Measurements from ENCODE around the gene AGMO. TPM values are rescaled to one million over a fixed set of nuclear protein-coding genes. Genes with fewer than 3 reads are reported as not detected.

AGMO gene
- polyA plus RNA-seq, 1 donor from 2014 or later = not detected

DNA sequence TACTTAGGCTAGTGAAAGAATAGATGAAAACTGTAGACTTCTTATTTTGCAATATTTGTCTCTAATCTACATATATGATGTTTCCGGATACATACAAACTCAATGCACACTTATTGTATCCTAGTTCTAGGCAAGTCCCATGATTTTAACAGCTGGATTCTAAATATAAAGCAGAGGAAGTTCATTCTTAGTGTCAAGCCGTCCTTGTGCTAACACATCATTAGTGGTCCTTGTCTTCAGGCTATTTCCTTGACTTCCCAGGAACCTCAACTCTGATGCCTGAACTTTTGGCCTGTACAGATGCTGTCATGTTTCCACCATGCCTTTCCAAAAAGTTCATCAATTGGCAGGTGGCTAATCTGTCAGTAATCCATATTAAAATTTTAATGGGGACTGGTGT is 357.4 kb downstream of the AGMO start:
- TF ChIP-seq TAF1 (IDR thresholded peaks at IDR 0.05; ENCODE audit: low read depth) (no peak), MXI1 (conservative IDR thresholded peaks at IDR 0.05; ENCODE audit: poor library complexity, severe bottlenecking) (no peak), EP300 (conservative IDR thresholded peaks at IDR 0.05; ENCODE audit: poor library complexity, severe bottlenecking) (no peak), POLR2AphosphoS5 (IDR thresholded peaks at IDR 0.05) (no peak), SMC3 (conservative IDR thresholded peaks at IDR 0.05; ENCODE audit: poor library complexity) (no peak), RAD21 (conservative IDR thresholded peaks at IDR 0.05) (no peak), EZH2 (IDR thresholded peaks at IDR 0.05; ENCODE audit: borderline replicate concordance, insufficient read depth, low read length, poor library complexity, severe bottlenecking) (no peak)
- TF ChIP-seq, protein P1, sequence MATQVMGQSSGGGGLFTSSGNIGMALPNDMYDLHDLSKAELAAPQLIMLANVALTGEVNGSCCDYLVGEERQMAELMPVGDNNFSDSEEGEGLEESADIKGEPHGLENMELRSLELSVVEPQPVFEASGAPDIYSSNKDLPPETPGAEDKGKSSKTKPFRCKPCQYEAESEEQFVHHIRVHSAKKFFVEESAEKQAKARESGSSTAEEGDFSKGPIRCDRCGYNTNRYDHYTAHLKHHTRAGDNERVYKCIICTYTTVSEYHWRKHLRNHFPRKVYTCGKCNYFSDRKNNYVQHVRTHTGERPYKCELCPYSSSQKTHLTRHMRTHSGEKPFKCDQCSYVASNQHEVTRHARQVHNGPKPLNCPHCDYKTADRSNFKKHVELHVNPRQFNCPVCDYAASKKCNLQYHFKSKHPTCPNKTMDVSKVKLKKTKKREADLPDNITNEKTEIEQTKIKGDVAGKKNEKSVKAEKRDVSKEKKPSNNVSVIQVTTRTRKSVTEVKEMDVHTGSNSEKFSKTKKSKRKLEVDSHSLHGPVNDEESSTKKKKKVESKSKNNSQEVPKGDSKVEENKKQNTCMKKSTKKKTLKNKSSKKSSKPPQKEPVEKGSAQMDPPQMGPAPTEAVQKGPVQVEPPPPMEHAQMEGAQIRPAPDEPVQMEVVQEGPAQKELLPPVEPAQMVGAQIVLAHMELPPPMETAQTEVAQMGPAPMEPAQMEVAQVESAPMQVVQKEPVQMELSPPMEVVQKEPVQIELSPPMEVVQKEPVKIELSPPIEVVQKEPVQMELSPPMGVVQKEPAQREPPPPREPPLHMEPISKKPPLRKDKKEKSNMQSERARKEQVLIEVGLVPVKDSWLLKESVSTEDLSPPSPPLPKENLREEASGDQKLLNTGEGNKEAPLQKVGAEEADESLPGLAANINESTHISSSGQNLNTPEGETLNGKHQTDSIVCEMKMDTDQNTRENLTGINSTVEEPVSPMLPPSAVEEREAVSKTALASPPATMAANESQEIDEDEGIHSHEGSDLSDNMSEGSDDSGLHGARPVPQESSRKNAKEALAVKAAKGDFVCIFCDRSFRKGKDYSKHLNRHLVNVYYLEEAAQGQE (IDR thresholded peaks at IDR 0.05; ENCODE audit: borderline replicate concordance) = no peak
- TF ChIP-seq, protein P2, sequence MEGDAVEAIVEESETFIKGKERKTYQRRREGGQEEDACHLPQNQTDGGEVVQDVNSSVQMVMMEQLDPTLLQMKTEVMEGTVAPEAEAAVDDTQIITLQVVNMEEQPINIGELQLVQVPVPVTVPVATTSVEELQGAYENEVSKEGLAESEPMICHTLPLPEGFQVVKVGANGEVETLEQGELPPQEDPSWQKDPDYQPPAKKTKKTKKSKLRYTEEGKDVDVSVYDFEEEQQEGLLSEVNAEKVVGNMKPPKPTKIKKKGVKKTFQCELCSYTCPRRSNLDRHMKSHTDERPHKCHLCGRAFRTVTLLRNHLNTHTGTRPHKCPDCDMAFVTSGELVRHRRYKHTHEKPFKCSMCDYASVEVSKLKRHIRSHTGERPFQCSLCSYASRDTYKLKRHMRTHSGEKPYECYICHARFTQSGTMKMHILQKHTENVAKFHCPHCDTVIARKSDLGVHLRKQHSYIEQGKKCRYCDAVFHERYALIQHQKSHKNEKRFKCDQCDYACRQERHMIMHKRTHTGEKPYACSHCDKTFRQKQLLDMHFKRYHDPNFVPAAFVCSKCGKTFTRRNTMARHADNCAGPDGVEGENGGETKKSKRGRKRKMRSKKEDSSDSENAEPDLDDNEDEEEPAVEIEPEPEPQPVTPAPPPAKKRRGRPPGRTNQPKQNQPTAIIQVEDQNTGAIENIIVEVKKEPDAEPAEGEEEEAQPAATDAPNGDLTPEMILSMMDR (IDR thresholded peaks at IDR 0.05; ENCODE audit: poor library complexity, severe bottlenecking) = no peak
- Histone ChIP-seq H3K27ac (ENCODE audit: low read length) (no peak overlapping the region), H3K9ac (ENCODE audit: low read length) (no peak overlapping the region), H3K4me3 (ENCODE audit: low read length) (no peak overlapping the region), H4K20me1 (ENCODE audit: insufficient read depth) (no peaks in the 10 kb centered on the region), H3K9me3 (ENCODE audit: low read length) (no peaks in the 10 kb centered on the region), H3K36me3 (ENCODE audit: insufficient read depth, low read length) (no peaks in the 10 kb centered on the region), H3K79me2 (replicated peaks; ENCODE audit: insufficient read depth, low read length) (no peaks in the 10 kb centered on the region), H3F3A (ENCODE audit: insufficient read depth, low read length, poor library complexity, severe bottlenecking) (no peaks in the 10 kb centered on the region), H3K27me3 (ENCODE audit: insufficient read depth, low read depth, low read length) (no peaks in the 10 kb centered on the region), H3K9me2 (ENCODE audit: insufficient read depth, low read length) (no peaks in the 10 kb centered on the region), H3K4me2 (ENCODE audit: low read length) (no peak overlapping the region), H2AFZ (ENCODE audit: low read depth, low read length) (no peak overlapping the region)

DNA sequence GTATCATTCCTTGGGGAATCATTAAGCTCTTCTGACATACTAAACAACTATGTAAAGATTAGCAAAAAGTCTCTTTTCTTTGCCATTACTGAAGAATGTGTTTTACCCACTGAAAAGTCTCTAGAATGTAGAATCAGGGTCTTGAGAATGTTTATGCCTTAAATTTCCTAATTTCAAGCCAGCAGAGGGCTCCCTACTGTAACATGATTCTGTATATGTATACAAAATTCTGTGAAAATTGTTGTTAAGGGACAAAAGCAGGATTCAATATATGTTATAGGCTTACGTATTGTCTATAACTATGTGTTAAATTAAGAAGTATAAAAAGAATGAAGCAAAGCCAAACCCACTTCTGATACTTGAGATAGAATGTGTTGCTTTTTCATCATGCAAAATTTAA is 362.3 kb downstream of the AGMO start:
- no peaks in the 10 kb centered on the region for H3K79me2 ChIP-seq (replicated peaks; ENCODE audit: insufficient read depth, low read length)
- no peaks in the 10 kb centered on the region for H3K36me3 ChIP-seq (ENCODE audit: insufficient read depth, low read length)
- H3K27ac ChIP-seq (ENCODE audit: low read length) = no peak overlapping the region
- no peaks in the 10 kb centered on the region for H4K20me1 ChIP-seq (ENCODE audit: insufficient read depth)
- H3K9ac ChIP-seq (ENCODE audit: low read length) = no peak overlapping the region
- no peak overlapping the region for H3K4me2 ChIP-seq (ENCODE audit: low read length)
- H3K4me3 ChIP-seq (ENCODE audit: low read length) = no peak overlapping the region
- no peaks in the 10 kb centered on the region for H3K9me3 ChIP-seq (ENCODE audit: low read length)
- no peaks in the 10 kb centered on the region for H3K9me2 ChIP-seq (ENCODE audit: insufficient read depth, low read length)
- no peaks in the 10 kb centered on the region for H3F3A ChIP-seq (ENCODE audit: insufficient read depth, low read length, poor library complexity, severe bottlenecking)
- no peaks in the 10 kb centered on the region for H3K27me3 ChIP-seq (ENCODE audit: insufficient read depth, low read depth, low read length)
- TF ChIP-seq, protein P1 (IDR thresholded peaks at IDR 0.05; ENCODE audit: borderline replicate concordance) = no peak
- TF ChIP-seq, protein P2 (IDR thresholded peaks at IDR 0.05; ENCODE audit: poor library complexity, severe bottlenecking) = peak; percentile 65
- peak; percentile 59 for TF ChIP-seq RAD21 (conservative IDR thresholded peaks at IDR 0.05)
- peak; percentile 74 for TF ChIP-seq SMC3 (conservative IDR thresholded peaks at IDR 0.05; ENCODE audit: poor library complexity)
- TF ChIP-seq POLR2AphosphoS5 (IDR thresholded peaks at IDR 0.05) = no peak
- TF ChIP-seq EZH2 (IDR thresholded peaks at IDR 0.05; ENCODE audit: borderline replicate concordance, insufficient read depth, low read length, poor library complexity, severe bottlenecking) = no peak
- no peak for TF ChIP-seq EP300 (conservative IDR thresholded peaks at IDR 0.05; ENCODE audit: poor library complexity, severe bottlenecking)
- no peak overlapping the region for H2AFZ ChIP-seq (ENCODE audit: low read depth, low read length)

Data from neural cell (in vitro differentiated cells).